Measurements from ENCODE around the gene DMPK. TPM values are rescaled to one million over a fixed set of nuclear protein-coding genes. Genes with fewer than 3 reads are reported as not detected.

DMPK gene
- total RNA-seq, 2 donors from 2014 or later: 30.6 to 36.0 TPM

- DNase-seq: no peak
- no peak overlapping the region for H3K4me3 ChIP-seq
Measured at GRCh38 chr19:45790942-45791341, 8.7 kb upstream of the DMPK start.

GRCh38 chr19:45789035-45789786 is 6.9 kb upstream of the DMPK start:
- Histone ChIP-seq H3K9ac (ENCODE audit: low read depth in 2 of 2, low read length in 2 of 2) (no peak overlapping the region), H3K4me1 (peaks cover 11% of the 10 kb centered on the region), H3K4me3 (no peak overlapping the region), H3K36me3 (no peaks in the 10 kb centered on the region), H3K27me3 (no peaks in the 10 kb centered on the region), H3K9me3 (no peaks in the 10 kb centered on the region), H3K27ac (no peak overlapping the region)
- DNase-seq: no peak
- no peak for TF ChIP-seq CTCF (IDR thresholded peaks at IDR 0.05)
- intact Hi-C loops (cut with DNase I): no loop called here

More at GRCh38 chr19:45790942-45791341, 8.7 kb upstream of the DMPK start:
- H3K9ac ChIP-seq (ENCODE audit: low read depth in 2 of 2, low read length in 2 of 2): peak overlapping the region in 1 of 2 donors; percentile 86
- intact Hi-C loops (cut with DNase I): no loop called here
- no peak overlapping the region for H3K27ac ChIP-seq
- peaks cover 4% of the 10 kb centered on the region for H3K27me3 ChIP-seq
- H3K36me3 ChIP-seq: no peaks in the 10 kb centered on the region
- TF ChIP-seq CTCF (IDR thresholded peaks at IDR 0.05): no peak
- no peaks in the 10 kb centered on the region for H3K9me3 ChIP-seq
- peaks cover 11% of the 10 kb centered on the region for H3K4me1 ChIP-seq

GRCh38 chr19:45786533-45786894 is 4.2 kb upstream of the DMPK start:
- no peaks in the 10 kb centered on the region for H3K27me3 ChIP-seq
- intact Hi-C loops (cut with DNase I): no loop called here
- no peak overlapping the region for H3K27ac ChIP-seq

GRCh38 chr19:45785781-45786532 is 3.7 kb upstream of the DMPK start:
- Histone ChIP-seq H3K27me3 (no peaks in the 10 kb centered on the region), H3K9ac (ENCODE audit: low read depth in 2 of 2, low read length in 2 of 2) (no peak overlapping the region), H3K27ac (no peak overlapping the region), H3K36me3 (no peaks in the 10 kb centered on the region), H3K4me1 (no peaks in the 10 kb centered on the region), H3K9me3 (no peaks in the 10 kb centered on the region), H3K4me3 (no peak overlapping the region)
- TF ChIP-seq CTCF (IDR thresholded peaks at IDR 0.05): no peak
- intact Hi-C loops (cut with DNase I): no loop called here
- DNase-seq: no peak

More at GRCh38 chr19:45786533-45786894, 4.2 kb upstream of the DMPK start:
- H3K36me3 ChIP-seq: no peaks in the 10 kb centered on the region
- H3K4me1 ChIP-seq: peaks cover 4% of the 10 kb centered on the region
- no peak for TF ChIP-seq CTCF (IDR thresholded peaks at IDR 0.05)
- no peak overlapping the region for H3K4me3 ChIP-seq
- DNase-seq: no peak
- no peak overlapping the region for H3K9ac ChIP-seq (ENCODE audit: low read depth in 2 of 2, low read length in 2 of 2)
- H3K9me3 ChIP-seq: no peaks in the 10 kb centered on the region

GRCh38 chr19:45785097-45785496 is 2.8 kb upstream of the DMPK start:
- Histone ChIP-seq H3K27ac (no peak overlapping the region), H3K4me3 (no peak overlapping the region), H3K9ac (ENCODE audit: low read depth in 2 of 2, low read length in 2 of 2) (peak overlapping the region in 1 of 2 donors; percentile 43), H3K27me3 (no peaks in the 10 kb centered on the region), H3K9me3 (no peaks in the 10 kb centered on the region), H3K4me1 (no peaks in the 10 kb centered on the region), H3K36me3 (no peaks in the 10 kb centered on the region)
- no peak for DNase-seq
- TF ChIP-seq CTCF (IDR thresholded peaks at IDR 0.05): no peak
- intact Hi-C loops (cut with DNase I): no loop called here
